PC-3 (cell line): Measurements from ENCODE around the gene LRBA. TPM values are rescaled to one million over a fixed set of nuclear protein-coding genes. Genes with fewer than 3 reads are reported as not detected.

Experiments
- ATAC-seq: fragments of 200-7000 bp; cut with Tn5 transposase; 2 replicates; pipeline ENCODE4 v1.9.1; 2020; ENCODE audit warnings: mild to moderate bottlenecking, moderate library complexity
- BruUV-seq: library from RNA; stranded (reverse); fragments of 400-500 nt; replicated peaks from 2 replicates; lab custom pipeline; 2021; lab: Mats Ljungman, UMichigan
- CTCF ChIA-PET: fragments of 300-600 bp; sonication (Branson Sonifier 250); formaldehyde crosslinking; loops from one replicate; lab custom pipeline; 2022; ENCODE audit warnings: antibody characterized with exemption; lab: Charles Lee
- POLR2A ChIA-PET: fragments of 300-600 bp; sonication (Branson Sonifier 250); formaldehyde crosslinking; loops from one replicate; lab custom pipeline; 2022; ENCODE audit warnings: antibody characterized with exemption; ENCODE audit not compliant: unreplicated experiment; lab: Charles Lee
- DNase-seq: peaks from one replicate; pipeline ENCODE4 v3.0.0-alpha.2; 2015
- H2AFZ ChIP-seq: fragments of 300-600 bp; sonication (generic); 2 replicates; pipeline ENCODE4 v1.6.0; 2016; ENCODE audit warnings: antibody characterized with exemption, low read length
- H3F3A ChIP-seq: fragments of 300-600 bp; sonication (generic); one replicate; pipeline ENCODE4 v1.6.0; 2017; ENCODE audit warnings: antibody characterized with exemption, low read length, control low read depth, mild to moderate bottlenecking; ENCODE audit not compliant: unreplicated experiment
- H3K27ac ChIP-seq: fragments of 300-600 bp; sonication (generic); 2 replicates; pipeline ENCODE4 v1.5.1; 2016; ENCODE audit warnings: mild to moderate bottlenecking, low read length
- H3K27me3 ChIP-seq: fragments of 300-600 bp; sonication (generic); 2 replicates; pipeline ENCODE4 v1.6.1; 2016; ENCODE audit warnings: low read length, mixed read lengths
- H3K36me3 ChIP-seq: fragments of 300-600 bp; sonication (generic); 2 replicates; pipeline ENCODE4 v1.6.1; 2016; ENCODE audit warnings: low read depth, mixed run types, low read length, mixed read lengths
- H3K4me1 ChIP-seq: fragments of 300-600 bp; sonication (generic); 2 replicates; pipeline ENCODE4 v1.5.1; 2016; ENCODE audit warnings: low read length; ENCODE audit not compliant: insufficient read depth
- H3K4me2 ChIP-seq: fragments of 300-600 bp; sonication (generic); 2 replicates; pipeline ENCODE4 v1.6.0; 2016; ENCODE audit warnings: low read length
- H3K4me3 ChIP-seq: fragments of 300-600 bp; sonication (generic); 2 replicates; pipeline ENCODE4 v1.5.1; 2016; ENCODE audit warnings: mild to moderate bottlenecking, low read length, mixed read lengths
- H3K79me2 ChIP-seq: fragments of 300-600 bp; sonication (generic); 2 replicates; pipeline ENCODE4 v1.6.1; 2017; ENCODE audit warnings: low read length, mixed read lengths
- H3K9ac ChIP-seq: fragments of 300-600 bp; sonication (generic); 2 replicates; pipeline ENCODE4 v1.6.0; 2016; ENCODE audit warnings: mild to moderate bottlenecking, low read length
- H3K9me2 ChIP-seq: fragments of 300-600 bp; sonication (generic); replicated peaks from 2 replicates; pipeline ENCODE4 v1.6.1; 2016; ENCODE audit warnings: mixed run types, low read length, mixed read lengths
- H3K9me3 ChIP-seq: fragments of 300-600 bp; sonication (generic); 2 replicates; pipeline ENCODE4 v1.6.1; 2016; ENCODE audit warnings: low read length, mixed read lengths
- H4K20me1 ChIP-seq: fragments of 300-600 bp; sonication (generic); 2 replicates; pipeline ENCODE4 v1.6.1; 2016; ENCODE audit warnings: low read length, mixed read lengths
- EZH2 ChIP-seq: fragments of 300-600 bp; sonication (generic); IDR thresholded peaks from one replicate; pipeline ENCODE4 v1.6.1; 2017; ENCODE audit warnings: antibody characterized with exemption, mild to moderate bottlenecking, low read length; ENCODE audit not compliant: unreplicated experiment
- EZH2phosphoT487 ChIP-seq: fragments of 300-600 bp; sonication (generic); IDR thresholded peaks from 2 replicates; pipeline ENCODE4 v1.6.1; 2018; ENCODE audit warnings: mild to moderate bottlenecking, antibody characterized with exemption, low read length, borderline replicate concordance
- intact Hi-C: fragments of 100-400 bp; cut with micrococcal nuclease; formaldehyde crosslinking; loops from 2 replicates; pipeline ENCODE4 v1.9.0; 2023
- total RNA-seq: library from RNA; depleted of rRNA; stranded (reverse); fragments of >200 nt; gene quantifications from 2 replicates; pipeline ENCODE4 v1.2.3, GENCODE V29; 2014
- TF ChIP-seq, protein P1 (sequence below): fragments of 300-600 bp; sonication (generic); conservative IDR thresholded peaks from 2 replicates; pipeline ENCODE4 v1.5.1; 2017; ENCODE audit warnings: antibody characterized with exemption, low read depth, mild to moderate bottlenecking, low read length

The LRBA gene
- total RNA-seq, 1 experiment from 2014 or later = 40.8 TPM

DNA sequence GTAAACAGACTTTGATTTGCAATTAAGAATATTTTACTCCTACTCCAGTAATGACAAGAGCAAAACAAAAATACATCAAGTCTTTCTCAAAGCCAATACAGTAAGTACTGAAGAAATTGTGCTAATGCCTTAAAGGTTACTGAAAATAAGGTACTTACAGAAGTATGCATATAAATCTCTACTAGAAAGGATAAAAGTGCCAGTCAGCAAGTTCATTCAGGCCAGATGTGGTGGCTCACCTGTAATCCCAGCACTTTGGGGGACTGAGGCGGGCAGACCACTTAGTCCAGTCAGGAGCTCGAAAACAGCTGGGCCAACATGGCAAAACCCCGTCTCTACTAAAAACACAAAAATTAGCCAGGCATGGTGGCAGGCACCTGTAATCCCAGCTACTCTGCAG is 27.9 kb downstream of the LRBA start:
- H3K9ac ChIP-seq = no peak overlapping the region
- no peaks in the 10 kb centered on the region for H3K4me1 ChIP-seq
- ATAC-seq (no peak), DNase-seq (no peak)
- H3K27me3 ChIP-seq = no peaks in the 10 kb centered on the region
- H2AFZ ChIP-seq = no peak overlapping the region
- H3K9me2 ChIP-seq = no peaks in the 10 kb centered on the region
- no peaks in the 10 kb centered on the region for H3K9me3 ChIP-seq
- no peaks in the 10 kb centered on the region for H4K20me1 ChIP-seq
- peaks cover 47% of the 10 kb centered on the region for H3K79me2 ChIP-seq
- H3K36me3 ChIP-seq = no peaks in the 10 kb centered on the region
- TF ChIP-seq EZH2phosphoT487 (no peak), EZH2 (no peak)
- TF ChIP-seq, protein P1, sequence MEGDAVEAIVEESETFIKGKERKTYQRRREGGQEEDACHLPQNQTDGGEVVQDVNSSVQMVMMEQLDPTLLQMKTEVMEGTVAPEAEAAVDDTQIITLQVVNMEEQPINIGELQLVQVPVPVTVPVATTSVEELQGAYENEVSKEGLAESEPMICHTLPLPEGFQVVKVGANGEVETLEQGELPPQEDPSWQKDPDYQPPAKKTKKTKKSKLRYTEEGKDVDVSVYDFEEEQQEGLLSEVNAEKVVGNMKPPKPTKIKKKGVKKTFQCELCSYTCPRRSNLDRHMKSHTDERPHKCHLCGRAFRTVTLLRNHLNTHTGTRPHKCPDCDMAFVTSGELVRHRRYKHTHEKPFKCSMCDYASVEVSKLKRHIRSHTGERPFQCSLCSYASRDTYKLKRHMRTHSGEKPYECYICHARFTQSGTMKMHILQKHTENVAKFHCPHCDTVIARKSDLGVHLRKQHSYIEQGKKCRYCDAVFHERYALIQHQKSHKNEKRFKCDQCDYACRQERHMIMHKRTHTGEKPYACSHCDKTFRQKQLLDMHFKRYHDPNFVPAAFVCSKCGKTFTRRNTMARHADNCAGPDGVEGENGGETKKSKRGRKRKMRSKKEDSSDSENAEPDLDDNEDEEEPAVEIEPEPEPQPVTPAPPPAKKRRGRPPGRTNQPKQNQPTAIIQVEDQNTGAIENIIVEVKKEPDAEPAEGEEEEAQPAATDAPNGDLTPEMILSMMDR = no peak
- no TSS peak for BruUV-seq
- POLR2A ChIA-PET = no interaction called here
- no peak overlapping the region for H3K4me2 ChIP-seq
- no peaks in the 10 kb centered on the region for H3F3A ChIP-seq
- intact Hi-C loops = no loop called here
- H3K27ac ChIP-seq = no peak overlapping the region
- no peak overlapping the region for H3K4me3 ChIP-seq
- CTCF ChIA-PET = no interaction called here

DNA sequence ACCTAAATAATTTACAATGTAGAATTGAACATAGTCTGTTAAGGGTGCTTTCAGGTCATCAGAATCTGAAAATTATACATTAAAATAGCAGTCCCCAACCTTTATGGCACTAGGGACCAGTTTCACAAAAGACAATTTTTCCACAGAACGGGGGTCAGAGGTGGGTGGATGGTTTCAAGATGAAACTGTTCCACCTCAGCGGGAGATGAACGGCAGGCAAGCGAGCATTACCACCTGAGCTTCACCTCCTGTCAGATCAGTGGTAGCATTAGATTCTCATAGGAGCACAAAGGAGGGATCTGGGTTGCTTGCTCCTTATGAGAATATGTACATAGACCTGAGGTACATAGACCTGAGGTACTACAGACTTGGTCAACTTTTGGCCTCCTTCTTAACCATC is 29.0 kb downstream of the LRBA start:
- DNase-seq = no peak
- Histone ChIP-seq H3K4me1 (no peaks in the 10 kb centered on the region), H3F3A (no peaks in the 10 kb centered on the region), H2AFZ (no peak overlapping the region), H3K4me3 (no peak overlapping the region), H3K9me3 (no peaks in the 10 kb centered on the region), H3K27me3 (no peaks in the 10 kb centered on the region), H3K79me2 (peaks cover 45% of the 10 kb centered on the region), H4K20me1 (no peaks in the 10 kb centered on the region), H3K27ac (no peak overlapping the region), H3K9me2 (no peaks in the 10 kb centered on the region), H3K4me2 (no peak overlapping the region), H3K9ac (no peak overlapping the region), H3K36me3 (no peaks in the 10 kb centered on the region)
- intact Hi-C loops = no loop called here
- ChIA-PET CTCF (no interaction called here), POLR2A (no interaction called here)
- BruUV-seq = no TSS peak
- TF ChIP-seq, protein P1 = no peak
- no peak for TF ChIP-seq EZH2
- TF ChIP-seq EZH2phosphoT487 = no peak
- ATAC-seq = no peak

- H3K4me3 ChIP-seq = no peak overlapping the region
- no peaks in the 10 kb centered on the region for H3K9me2 ChIP-seq
- H3K27me3 ChIP-seq = no peaks in the 10 kb centered on the region
- no peak for DNase-seq
- no peak for ATAC-seq
- no peaks in the 10 kb centered on the region for H3K36me3 ChIP-seq
- CTCF ChIA-PET = no interaction called here
- no peaks in the 10 kb centered on the region for H3F3A ChIP-seq
- H3K9me3 ChIP-seq = no peaks in the 10 kb centered on the region
- H4K20me1 ChIP-seq = no peaks in the 10 kb centered on the region
- TF ChIP-seq, protein P1 = no peak
- H3K9ac ChIP-seq = no peak overlapping the region
- intact Hi-C loops = no loop called here
- no peak overlapping the region for H3K27ac ChIP-seq
- H3K4me1 ChIP-seq = no peaks in the 10 kb centered on the region
- H3K4me2 ChIP-seq = no peak overlapping the region
- H3K79me2 ChIP-seq = peaks cover 48% of the 10 kb centered on the region
- POLR2A ChIA-PET = no interaction called here
- BruUV-seq = no TSS peak
- no peak overlapping the region for H2AFZ ChIP-seq
Observed at GRCh38 chr4:150983851-150984250, 31.2 kb downstream of the LRBA start.
